Islet precursor cell (in vitro differentiated cells): ENCODE results near the gene RASSF1.

Experiments used
- DNase-seq: peaks from one replicate; pipeline ENCODE4 v3.0.0-alpha.2; 2018

Gene RASSF1

DNA sequence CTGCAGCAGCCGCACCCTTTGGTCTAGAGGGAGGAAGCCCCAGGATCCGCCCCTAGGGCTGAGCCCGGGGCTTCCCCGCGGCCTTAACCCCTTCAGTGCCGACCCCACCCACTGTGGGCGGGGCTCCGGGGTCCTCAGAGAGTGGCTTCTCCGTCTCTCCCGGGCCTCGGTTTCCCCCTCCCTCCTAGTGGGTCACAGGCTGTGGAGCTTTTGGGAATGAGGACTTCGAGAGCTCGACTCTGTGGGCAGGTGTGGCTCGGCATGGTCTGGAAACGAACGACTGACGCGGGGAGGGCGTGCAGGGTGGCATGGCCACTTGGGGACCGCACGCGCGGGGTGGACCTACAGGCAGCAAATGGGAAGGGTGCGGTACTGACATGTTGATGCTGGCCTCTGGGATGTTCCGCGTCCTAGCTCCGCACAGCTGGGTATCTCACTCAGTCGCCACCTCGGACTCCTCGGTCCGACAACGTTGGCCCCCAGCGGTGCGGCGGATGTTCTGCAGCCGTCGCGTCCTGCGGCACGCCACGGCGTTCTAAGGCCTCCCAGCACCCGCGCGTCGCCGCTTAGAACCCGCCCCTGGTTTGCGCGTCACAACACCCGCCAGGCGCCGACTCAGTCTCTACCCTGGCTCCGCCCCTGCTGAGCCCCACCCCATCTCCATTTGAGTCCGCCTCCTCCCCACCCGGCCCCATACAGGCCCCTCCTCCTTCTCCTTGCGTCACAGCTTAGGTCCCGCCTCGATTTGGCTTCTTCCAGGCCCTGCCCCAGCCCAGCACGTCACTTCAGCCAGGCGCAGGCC, 41.6 kb downstream of the RASSF1 start, which contains the start of the genes HYAL3 and NAA80:
TSS of gene HYAL3 (minus strand) at position 570 of the 802 bp plus-strand sequence. CDS start 3,803 bp downstream, outside the sequence.
TSS of gene NAA80 (minus strand) at position 570 of the 802 bp plus-strand sequence. CDS start 1,942 bp downstream, outside the sequence.
- peak; percentile 100 for DNase-seq

DNA sequence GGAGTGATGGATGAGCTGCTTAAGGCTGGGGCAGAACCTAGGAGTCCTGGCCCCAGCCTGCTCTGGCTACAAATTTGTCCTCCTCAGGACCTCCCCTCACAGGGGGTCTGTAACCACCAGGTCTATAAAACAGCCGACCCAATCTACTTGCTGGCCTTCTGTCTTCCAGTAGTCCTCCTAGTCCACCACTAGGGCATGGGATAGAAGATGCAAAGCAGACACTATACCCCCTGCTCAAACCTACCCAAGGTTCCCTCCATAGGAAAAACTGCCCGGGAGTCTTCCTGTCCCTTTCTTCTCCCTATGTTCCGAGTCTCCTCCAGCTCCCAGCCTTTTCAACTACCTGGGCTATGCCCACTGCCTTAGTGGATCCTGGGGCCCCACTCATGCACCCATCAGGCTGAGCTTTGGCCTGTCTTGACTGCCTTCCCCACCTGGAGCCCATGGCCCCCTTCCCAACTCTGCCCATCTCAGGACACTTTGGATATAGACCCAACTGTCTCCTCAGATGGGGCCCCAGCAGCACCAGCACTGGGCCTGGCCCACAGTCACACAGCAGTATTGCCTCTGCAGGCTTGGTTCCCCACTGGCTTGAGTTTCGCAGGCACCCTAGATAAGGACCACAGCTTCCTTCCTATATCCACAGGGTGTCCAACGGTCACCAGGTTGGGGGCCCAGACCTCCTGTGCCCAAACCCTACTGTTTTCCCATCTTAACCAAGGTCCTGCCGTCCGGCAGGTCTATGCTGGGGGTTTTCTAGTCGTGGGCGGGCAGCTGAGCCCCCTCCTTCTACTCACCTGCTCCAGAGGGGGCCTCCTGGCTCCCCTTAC, 42.5 kb downstream of the RASSF1 start:
- peak; percentile 47 for DNase-seq

DNA sequence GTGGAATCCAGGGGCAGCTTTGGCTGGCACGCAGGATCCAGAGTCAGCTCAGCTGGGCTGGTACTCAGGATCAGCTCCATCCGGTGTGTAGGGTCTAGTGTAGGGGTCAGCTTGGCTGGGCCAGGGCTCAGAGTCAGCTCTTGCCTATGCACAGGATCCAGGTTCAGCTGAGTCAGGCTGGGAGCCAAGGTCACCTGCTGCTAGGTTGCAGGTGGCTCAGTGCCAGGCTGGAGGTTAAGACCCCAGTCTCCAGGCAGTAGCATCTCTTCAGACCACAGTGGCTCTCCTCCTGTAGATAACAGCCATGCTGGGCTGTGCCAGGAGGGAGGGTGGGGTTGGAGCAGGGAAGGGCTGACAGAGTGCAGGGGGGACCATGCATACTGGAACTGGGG, 43.3 kb downstream of the RASSF1 start:
- peak; percentile 39 for DNase-seq

DNA sequence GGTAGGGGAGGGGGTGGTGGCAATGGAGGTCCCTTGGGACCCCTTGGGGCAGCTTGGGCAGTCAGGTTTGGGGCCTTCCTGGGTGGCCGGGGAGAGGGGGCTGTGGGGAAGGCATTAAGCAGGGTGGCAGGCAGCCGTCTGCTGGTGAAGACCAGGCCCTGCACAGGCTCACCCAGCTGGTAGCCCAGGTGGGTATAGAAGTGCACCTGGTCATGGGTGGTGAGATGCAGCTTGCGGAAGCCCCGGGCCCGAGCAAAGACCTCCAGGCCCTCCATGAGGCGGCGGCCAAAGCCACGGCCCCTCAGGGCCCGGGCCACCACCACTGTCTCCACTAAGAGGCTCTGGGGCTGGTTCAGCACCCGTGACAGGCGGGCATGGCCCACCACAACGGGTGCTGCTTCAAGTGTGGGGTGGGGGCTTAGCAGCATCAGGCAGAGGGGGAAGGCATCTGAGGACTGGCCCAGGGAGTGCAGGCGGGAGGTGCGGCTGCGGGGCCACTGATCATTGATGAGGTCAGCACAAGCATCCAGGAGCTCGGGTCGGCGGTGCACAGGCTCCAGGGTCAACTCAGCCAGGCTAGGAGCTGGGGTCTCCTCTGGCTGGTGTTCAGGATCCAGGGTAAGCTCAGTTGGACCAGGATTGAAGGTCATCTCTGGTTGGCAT, 43.8 kb downstream of the RASSF1 start:
- DNase-seq: peak; percentile 46

DNA sequence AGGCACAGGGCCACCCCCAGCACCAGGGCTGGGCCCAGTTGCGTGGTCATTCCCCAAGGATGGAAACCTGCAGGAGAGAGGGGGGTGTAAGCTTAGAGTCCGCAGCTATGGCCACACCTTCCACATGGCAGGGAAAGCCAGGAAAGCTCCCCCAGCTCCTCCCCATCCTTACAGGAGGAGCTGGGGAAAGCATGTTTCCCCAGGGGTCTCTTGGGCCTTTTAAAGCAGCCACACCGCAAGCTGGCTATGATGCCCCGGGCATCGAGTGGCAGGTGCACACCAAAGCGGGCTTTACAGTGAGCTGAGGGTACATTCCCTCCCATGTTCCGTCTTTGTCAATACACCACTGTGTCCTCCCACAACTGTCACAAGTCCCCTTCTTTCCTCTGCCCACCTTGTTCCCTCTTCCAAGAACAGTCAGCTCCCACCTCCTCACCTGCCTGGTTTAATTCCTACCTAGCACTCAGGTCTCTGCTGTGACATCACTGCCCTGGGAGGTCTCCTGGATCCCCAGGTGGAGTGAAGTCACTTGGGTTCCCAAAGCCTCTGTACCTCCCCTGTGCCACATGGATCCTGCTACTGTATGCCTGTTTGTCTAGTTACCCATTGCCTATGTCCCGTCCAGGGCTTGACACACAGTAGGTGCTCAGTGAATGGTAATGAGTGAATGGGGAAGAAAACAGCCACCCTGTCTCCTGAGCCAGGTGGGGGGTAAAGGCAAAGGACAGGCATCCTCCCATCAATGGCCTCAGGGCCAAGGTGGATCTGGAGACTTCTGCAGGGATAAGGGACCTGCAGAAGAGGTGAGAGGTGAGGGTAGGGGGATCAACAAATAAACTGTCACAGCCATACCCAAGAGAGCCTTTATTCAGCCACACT, 44.8 kb downstream of the RASSF1 start:
- DNase-seq: peak; percentile 32

DNA sequence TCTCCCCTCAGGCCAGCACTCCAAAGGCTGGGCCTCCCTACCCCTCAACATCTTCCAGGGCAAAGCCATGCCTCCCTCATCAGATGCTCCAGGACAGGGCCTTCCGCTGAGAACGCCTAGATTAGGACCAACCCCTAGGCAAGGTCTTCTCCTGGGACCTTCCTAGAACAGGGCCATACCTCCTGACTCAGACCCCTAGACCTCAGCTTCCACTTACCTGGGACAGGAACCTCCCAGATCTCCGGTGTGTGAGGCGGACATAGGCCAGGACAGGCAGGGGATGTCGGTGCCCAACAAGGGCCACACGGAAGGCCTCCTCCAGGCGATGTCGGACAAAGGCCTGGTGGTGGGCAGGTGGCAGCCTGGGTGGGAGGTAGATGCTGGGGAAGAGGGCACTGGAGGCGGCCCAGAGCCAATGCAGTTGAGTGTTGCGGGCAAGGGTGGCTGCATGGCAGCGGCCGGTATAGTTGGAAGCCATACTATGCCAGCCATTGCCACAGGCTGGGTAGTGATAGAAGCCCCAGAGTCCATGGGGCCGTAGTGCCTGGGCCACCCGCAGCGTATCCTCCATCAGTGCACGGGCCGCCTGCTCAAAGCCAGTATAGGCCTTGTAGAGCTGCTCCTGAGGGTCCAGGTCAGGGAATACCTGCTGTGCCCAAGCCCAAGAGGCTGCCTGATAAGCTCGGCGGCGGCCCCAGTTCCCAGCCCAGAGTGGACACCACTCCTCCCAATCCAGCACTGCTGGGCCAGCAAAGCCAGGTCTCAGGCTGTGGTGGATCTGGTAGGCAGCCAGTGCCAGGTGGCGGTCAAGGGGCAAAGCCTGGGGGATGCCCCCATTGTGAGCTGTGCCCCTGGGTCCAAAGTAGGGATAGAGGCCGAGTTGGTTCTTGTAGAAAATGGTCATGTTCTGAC, 45.9 kb downstream of the RASSF1 start:
- DNase-seq: peak; percentile 45

DNA sequence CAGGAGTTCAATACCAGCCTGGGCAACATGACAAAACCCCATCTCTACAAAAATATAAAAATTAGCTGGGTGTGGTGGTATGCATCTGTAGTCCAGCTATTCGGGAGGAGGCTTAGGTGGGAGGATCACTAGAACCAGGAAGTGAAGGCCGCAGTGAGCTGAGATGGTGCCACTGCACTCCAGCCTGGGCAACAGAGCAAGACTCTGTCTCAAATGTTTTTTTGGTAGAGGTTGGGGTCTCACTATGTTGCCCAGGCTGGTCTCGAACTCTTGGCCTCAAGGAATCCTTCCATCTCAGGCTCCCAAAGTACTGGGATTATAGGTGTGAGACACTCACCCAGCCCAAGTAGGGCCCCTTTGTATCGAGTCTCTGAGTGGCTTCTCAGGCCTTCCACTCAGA, 46.5 kb downstream of the RASSF1 start:
- DNase-seq: peak; percentile 28

DNA sequence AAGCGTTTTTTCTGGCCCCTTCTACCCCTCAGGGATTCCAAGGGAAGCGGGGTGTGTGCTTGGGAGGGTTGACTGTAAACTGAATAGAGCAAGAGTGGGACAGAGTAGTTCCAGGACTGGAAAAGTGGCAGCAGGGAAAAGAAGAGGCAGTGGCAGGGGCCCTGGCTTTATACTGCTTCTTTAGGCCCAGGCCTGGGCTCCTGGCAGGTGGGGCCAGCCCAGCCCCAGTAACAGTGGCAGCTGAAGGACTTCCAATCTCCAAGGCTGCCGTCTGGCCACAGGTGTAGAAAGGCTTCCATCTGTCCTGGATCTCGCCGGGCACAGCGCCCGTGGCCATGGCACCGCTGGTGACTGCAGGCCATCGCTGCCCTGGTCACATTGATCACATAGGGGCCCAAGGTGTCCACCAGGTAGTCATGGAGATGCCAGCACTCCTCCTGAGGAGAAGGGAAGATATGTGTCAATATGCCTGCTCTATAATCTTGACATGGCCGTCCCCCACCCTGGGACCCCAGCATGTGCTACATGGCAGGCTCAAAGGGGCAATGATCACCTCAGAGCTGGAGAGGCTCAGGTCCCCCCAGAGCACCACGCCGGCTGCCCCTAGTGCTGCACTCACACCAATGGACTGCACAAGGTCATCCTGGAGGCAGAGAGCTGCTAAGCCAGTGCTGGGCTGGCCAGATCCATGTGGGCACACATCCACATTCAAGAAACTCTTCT, 47.4 kb downstream of the RASSF1 start:
- peak; percentile 43 for DNase-seq

DNA sequence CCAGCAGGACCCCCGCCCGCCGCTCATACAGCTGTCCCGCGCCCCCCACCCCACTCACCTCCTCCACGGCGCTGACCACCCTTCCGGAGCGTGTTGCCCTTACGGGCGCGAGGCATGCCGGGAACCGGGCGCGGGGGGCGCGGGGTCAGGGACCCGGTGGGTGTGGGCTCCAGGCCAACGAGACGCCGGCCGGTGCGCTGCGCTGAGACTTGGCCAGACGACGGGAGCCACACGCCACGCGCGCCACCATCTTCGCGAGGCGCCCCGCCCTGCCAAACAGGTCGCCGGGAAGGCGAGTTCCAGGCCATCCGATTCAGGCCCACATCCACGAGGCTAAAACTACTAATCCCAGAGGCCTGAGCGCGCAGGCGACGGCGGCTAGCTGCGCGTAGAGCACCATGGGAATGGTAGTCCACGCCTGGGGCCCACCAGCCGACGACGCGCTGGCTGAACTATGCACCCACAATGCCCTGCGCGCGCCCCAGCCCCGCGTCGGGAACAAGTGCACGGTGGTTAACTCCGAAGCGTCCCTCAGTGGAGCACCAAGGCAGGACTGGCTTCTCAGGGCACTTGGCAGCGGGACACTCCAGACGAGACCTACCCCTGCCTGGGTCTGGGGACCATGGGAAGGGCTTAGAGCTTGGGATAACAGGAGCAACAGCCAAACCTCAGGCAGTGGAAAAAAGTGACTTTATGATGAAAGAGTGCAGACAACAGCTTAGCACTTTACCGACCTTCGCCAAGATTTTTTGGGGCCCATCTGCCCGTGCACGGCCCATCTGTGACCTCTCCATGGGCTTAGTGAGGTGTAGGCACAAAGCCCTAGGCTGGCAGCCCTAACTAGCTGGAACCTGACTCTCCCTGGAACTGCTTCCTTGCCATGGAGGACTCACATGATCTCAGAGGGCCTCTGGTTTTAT, 48.2 kb downstream of the RASSF1 start, which contains the start of gene IFRD2:
TSS of gene IFRD2 (minus strand) at position 271 of the 920 bp plus-strand sequence. CDS start at position 116, 155 bp downstream.
- peak; percentile 99 for DNase-seq

DNA sequence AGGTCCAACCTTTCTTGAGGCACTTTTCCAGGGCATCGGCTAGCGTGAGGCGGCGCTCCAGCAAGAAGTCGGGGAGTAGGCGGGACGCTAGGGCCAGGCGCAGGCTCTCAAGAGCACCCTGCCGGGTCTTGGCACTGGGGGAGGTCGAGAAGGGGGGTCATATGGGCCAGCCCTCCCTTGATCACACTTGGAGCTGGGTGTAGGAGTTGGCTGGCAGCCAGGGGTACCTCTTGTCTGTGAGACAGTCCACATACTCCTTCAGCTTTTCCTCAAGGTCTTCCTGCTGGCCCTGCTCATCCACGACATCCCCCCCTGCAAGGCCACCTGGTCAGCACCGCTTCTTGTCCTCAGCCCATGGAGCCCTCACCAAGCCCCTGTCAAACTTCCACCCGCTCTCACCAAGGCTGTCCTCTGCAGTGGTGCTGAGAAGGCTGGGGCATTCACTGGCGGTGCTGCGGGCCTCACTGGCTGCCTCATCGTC, 50.4 kb downstream of the RASSF1 start:
- peak; percentile 41 for DNase-seq

DNA sequence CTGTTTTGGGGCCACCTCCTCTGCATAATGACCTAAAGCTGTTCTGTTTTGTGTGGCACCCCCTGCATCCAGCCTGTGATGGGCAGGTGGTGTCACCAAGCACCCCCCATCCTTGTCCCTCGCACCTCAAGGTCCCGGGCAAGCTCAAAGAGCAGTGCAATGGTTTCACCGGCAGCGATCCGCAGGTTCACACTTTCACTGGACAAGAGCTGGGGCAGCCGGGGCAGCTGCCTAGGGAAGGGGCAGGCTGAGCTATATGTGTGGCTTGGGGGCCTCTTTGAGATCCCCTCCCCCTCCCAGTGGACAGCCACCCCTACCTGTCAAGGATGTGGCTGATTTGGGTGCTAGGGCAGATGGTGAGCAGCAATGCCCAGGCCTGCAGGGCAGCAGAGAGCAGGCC, 51.5 kb downstream of the RASSF1 start:
- peak; percentile 41 for DNase-seq

DNA sequence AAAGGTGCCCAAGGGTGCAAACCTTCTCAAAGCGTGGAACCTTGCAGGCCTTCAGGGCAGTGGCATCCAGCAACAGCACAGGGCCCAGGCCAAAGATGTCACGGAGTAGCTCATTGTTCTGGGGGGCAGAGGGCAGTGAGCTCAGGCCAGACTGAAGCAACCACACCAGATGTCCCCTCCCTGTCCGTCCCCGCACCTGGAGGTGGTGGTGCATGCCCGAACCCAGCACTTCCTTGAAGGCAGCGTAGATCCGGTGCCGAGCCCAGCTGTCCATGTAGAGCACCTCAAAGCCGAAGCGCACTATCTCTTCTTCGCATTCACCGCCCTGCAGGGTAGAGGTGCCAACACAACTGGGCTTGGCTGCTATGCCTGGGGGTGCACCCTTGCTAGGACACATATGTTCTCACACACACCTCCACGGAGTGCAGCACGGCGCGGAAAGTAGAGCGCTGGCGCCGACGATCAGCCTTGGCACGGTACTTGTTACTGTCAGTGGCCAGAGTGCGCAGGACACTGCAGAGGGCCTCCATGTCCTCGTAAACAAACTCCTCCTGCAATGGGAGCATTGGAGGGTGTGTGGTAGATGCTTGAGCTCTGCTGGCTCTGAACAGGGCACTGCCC, 52.1 kb downstream of the RASSF1 start:
- DNase-seq: peak; percentile 33

DNA sequence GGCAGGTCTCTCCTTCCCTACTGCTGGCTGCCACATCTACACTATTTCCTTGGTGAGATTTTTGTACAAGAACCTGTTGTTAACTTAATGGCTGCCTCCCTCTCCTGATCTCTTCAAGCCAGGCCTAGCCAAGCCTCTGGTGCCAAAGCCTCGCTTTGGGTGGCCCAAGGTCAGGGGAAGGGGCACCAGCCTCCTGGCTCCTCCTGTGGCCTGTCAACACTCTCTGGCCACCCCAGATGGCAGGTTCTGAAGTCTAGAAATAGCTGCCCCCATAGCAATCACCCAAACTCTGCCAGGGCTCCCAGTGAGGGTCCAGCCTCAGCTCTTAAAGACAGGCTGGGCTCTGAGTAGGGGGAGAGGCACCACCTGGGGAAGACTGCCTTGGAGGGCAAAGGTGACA, 53.4 kb downstream of the RASSF1 start:
- DNase-seq: peak; percentile 38

DNA sequence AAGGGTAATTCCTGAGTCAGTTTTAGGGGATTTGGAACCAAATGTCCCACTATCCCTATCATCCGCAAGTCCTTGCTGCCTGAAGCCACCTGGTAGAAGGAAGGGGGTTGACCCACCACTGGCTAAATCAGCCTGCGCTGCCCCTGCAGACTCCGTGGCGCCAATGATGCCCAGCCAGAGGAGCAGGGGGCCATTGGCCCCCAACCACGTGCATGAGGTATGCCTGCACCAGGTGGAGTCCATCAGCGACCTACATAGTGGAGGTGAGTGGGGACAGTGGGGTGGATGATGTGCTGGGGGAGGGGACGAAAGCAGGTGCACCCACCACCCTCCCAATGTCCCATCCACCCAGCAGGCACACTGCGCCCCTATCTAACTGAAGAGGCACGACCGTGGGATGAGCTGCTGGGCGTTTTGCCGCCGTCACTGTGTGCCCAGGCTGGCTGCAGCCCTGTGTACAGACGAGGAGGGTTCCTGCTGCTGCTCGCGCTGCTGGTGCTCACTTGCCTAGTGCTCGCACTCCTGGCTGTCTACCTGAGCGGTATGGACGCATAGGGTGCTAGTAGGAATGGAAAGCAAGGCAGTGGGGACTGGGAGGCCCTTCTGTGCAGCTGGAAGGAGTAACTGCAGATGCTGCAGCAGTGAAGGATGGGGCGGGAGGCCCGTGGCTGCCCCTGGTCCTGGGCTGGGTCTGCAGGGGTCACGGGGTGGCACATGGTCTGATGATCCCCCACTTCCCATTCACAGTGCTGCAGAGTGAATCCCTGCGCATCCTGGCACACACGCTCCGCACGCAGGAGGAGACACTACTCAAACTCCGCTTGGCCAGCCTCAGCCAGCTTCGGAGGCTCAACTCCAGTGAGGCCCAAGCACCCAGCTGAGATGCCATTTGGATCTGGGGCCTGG, 54.1 kb downstream of the RASSF1 start:
- DNase-seq: peak; percentile 48

DNA sequence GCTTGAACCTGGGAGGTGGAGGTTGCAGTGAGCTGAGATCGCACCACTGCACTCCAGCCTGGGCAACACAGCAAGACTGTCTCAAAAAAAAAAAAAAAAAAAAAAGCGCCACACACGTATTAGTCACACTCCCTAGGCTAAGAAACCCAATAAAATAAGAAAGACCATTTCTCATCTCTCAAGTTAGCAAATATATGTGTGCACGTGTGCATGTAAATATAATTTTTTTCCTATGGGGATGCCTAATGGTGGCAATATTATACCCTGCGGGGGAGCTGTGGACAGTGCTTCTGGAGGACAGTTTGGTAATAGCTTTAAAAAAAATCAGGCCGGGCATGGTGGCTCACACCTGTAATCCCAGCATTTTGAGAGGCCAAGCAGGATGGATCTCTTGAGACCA, 56.5 kb downstream of the RASSF1 start:
- peak; percentile 30 for DNase-seq
